Smooth muscle cell (in vitro differentiated cells): ENCODE results near the gene GALNT3. TPM values are rescaled to one million over a fixed set of nuclear protein-coding genes. Genes with fewer than 3 reads are reported as not detected.
A peak's percentile ranks its signal among the peaks of the same experiment; 100 is the strongest.

ENCODE experiments used
- DNase-seq: peaks from one replicate; lab custom pipeline; 2025; ENCODE audit not compliant: unreplicated experiment; lab: John Stamatoyannopoulos, UW
- H2AFZ ChIP-seq: fragments of 200-600 bp; sonication (generic); 2 replicates; pipeline ENCODE4 v1.6.0; 2016; ENCODE audit warnings: antibody characterized with exemption, low read depth, mild to moderate bottlenecking
- H3F3A ChIP-seq: fragments of 200-600 bp; sonication (generic); 2 replicates; pipeline ENCODE4 v1.6.0; 2017; ENCODE audit warnings: antibody characterized with exemption, low read depth
- H3K27ac ChIP-seq: fragments of 200-600 bp; sonication (generic); 2 replicates; pipeline ENCODE4 v1.5.1; 2016; ENCODE audit warnings: low read depth, mild to moderate bottlenecking
- H3K27me3 ChIP-seq: fragments of 200-600 bp; sonication (generic); 2 replicates; pipeline ENCODE4 v1.6.1; 2016; ENCODE audit warnings: low read depth, mild to moderate bottlenecking
- H3K36me3 ChIP-seq: fragments of 200-600 bp; sonication (generic); 2 replicates; pipeline ENCODE4 v1.5.1; 2016; ENCODE audit warnings: low read depth
- H3K4me1 ChIP-seq: fragments of 200-600 bp; sonication (generic); 2 replicates; pipeline ENCODE4 v1.5.1; 2016; ENCODE audit warnings: low read depth
- H3K4me2 ChIP-seq: fragments of 200-600 bp; sonication (generic); 2 replicates; pipeline ENCODE4 v1.6.0; 2016; ENCODE audit warnings: mild to moderate bottlenecking
- H3K4me3 ChIP-seq: fragments of 200-600 bp; sonication (generic); 2 replicates; pipeline ENCODE4 v1.5.1; 2016; ENCODE audit warnings: mild to moderate bottlenecking
- H3K79me2 ChIP-seq: fragments of 200-600 bp; sonication (generic); 2 replicates; pipeline ENCODE4 v1.6.0; 2016; ENCODE audit warnings: low read depth, mild to moderate bottlenecking
- H3K9ac ChIP-seq: fragments of 200-600 bp; sonication (generic); 2 replicates; pipeline ENCODE4 v1.6.0; 2016; ENCODE audit warnings: low read depth
- H3K9me3 ChIP-seq: fragments of 200-600 bp; sonication (generic); replicated peaks from 2 replicates; pipeline ENCODE4 v1.5.1; 2016; ENCODE audit warnings: low read depth
- H4K20me1 ChIP-seq: fragments of 200-600 bp; sonication (generic); 2 replicates; pipeline ENCODE4 v1.6.0; 2016; ENCODE audit warnings: low read depth
- CTCF ChIP-seq: fragments of 200-600 bp; sonication (generic); IDR thresholded peaks from 2 replicates; pipeline ENCODE4 v1.5.1; 2017; ENCODE audit warnings: borderline replicate concordance, mild to moderate bottlenecking, antibody characterized with exemption; ENCODE audit not compliant: insufficient read depth, poor library complexity, severe bottlenecking
- WGBS: methylation state at CpG from one replicate; pipeline ENCODE4 v1.1.7; 2016; ENCODE audit warnings: low lambda C conversion rate; 5-methylcytosine and 5-hydroxymethylcytosine counted together
- polyA plus RNA-seq: library from polyadenylated mRNA; unstranded; fragments of >200 nt; fragmentation: Nextera tagmentation; extraction: Ambion mirVana; gene quantifications from 2 replicates; pipeline ENCODE4 v1.2.1, GENCODE V29; 2016
- total RNA-seq: library from RNA; depleted of rRNA; stranded (reverse); fragments of >200 nt; gene quantifications from 2 replicates; pipeline ENCODE4 v1.2.3, GENCODE V29; 2014

The GALNT3 gene
- total and polyA plus RNA-seq, 2 experiments from 2014 or later, result 4.6 to 32.4 TPM

GRCh38 chr2:165700531-165700930, 93.5 kb downstream of the GALNT3 start:
- 88% methylated on average over 5 of the region's 5 CpGs for WGBS
- DNase-seq, result no peak
- TF ChIP-seq CTCF, result no peak
- Histone ChIP-seq H3K4me1 (peaks cover 34% of the 10 kb centered on the region), H3K27me3 (no peaks in the 10 kb centered on the region), H2AFZ (no peak overlapping the region), H3F3A (no peaks in the 10 kb centered on the region), H3K36me3 (no peaks in the 10 kb centered on the region), H3K9ac (no peak overlapping the region), H3K79me2 (no peaks in the 10 kb centered on the region), H3K4me3 (no peak overlapping the region), H3K9me3 (no peaks in the 10 kb centered on the region), H3K4me2 (no peak overlapping the region), H4K20me1 (no peaks in the 10 kb centered on the region), H3K27ac (no peak overlapping the region)

GRCh38 chr2:165699946-165700345, 94.1 kb downstream of the GALNT3 start:
- Histone ChIP-seq H3K9me3 (no peaks in the 10 kb centered on the region), H3K27ac (no peak overlapping the region), H3K79me2 (no peaks in the 10 kb centered on the region), H3K4me3 (no peak overlapping the region), H4K20me1 (no peaks in the 10 kb centered on the region), H3K9ac (no peak overlapping the region), H3F3A (no peaks in the 10 kb centered on the region), H3K36me3 (no peaks in the 10 kb centered on the region), H3K27me3 (no peaks in the 10 kb centered on the region), H3K4me2 (no peak overlapping the region), H3K4me1 (peaks cover 34% of the 10 kb centered on the region), H2AFZ (no peak overlapping the region)
- TF ChIP-seq CTCF, result no peak
- 93% methylated on average over 2 of the region's 2 CpGs for WGBS
- DNase-seq, result no peak

GRCh38 chr2:165698444-165698884, 95.6 kb downstream of the GALNT3 start:
- no peak for DNase-seq
- peak; percentile 46 for TF ChIP-seq CTCF
- H3K9ac ChIP-seq, result no peak overlapping the region
- no peak overlapping the region for H3K27ac ChIP-seq
- H3K4me1 ChIP-seq, result peaks cover 34% of the 10 kb centered on the region
- no peak overlapping the region for H3K4me3 ChIP-seq
- no peak overlapping the region for H2AFZ ChIP-seq
- H3K79me2 ChIP-seq, result no peaks in the 10 kb centered on the region
- no peaks in the 10 kb centered on the region for H3F3A ChIP-seq
- H4K20me1 ChIP-seq, result no peaks in the 10 kb centered on the region
- no peaks in the 10 kb centered on the region for H3K36me3 ChIP-seq
- no peak overlapping the region for H3K4me2 ChIP-seq
- H3K27me3 ChIP-seq, result no peaks in the 10 kb centered on the region
- 13% methylated on average over 4 of the region's 4 CpGs for WGBS
- H3K9me3 ChIP-seq, result no peaks in the 10 kb centered on the region

- Histone ChIP-seq H3K9ac (no peak overlapping the region), H3K4me2 (no peak overlapping the region), H3K4me3 (no peak overlapping the region), H3K79me2 (no peaks in the 10 kb centered on the region), H3F3A (no peaks in the 10 kb centered on the region), H3K4me1 (peaks cover 34% of the 10 kb centered on the region), H3K27me3 (no peaks in the 10 kb centered on the region), H2AFZ (no peak overlapping the region), H3K27ac (no peak overlapping the region), H3K36me3 (no peaks in the 10 kb centered on the region), H3K9me3 (no peaks in the 10 kb centered on the region), H4K20me1 (no peaks in the 10 kb centered on the region)
- TF ChIP-seq CTCF, result no peak
- 83% methylated on average over 4 of the region's 4 CpGs for WGBS
- DNase-seq, result no peak
These were observed 96.2 kb downstream of the GALNT3 start for GRCh38 chr2:165697748-165698443.
